HG02678 (cell line): ENCODE data around the gene COA3.
"Not testable (repeated sequence)": the region's sequence is repeated elsewhere in the genome, so short reads cannot be mapped to it uniquely, and the experiment has no call there.

Experiments used
- ATAC-seq: cut with Tn5 transposase; IDR thresholded peaks from one replicate; pipeline ENCODE4 v1.9.1; 2021; ENCODE audit warnings: mild to moderate bottlenecking, moderate library complexity; ENCODE audit not compliant: unreplicated experiment

Gene COA3

DNA sequence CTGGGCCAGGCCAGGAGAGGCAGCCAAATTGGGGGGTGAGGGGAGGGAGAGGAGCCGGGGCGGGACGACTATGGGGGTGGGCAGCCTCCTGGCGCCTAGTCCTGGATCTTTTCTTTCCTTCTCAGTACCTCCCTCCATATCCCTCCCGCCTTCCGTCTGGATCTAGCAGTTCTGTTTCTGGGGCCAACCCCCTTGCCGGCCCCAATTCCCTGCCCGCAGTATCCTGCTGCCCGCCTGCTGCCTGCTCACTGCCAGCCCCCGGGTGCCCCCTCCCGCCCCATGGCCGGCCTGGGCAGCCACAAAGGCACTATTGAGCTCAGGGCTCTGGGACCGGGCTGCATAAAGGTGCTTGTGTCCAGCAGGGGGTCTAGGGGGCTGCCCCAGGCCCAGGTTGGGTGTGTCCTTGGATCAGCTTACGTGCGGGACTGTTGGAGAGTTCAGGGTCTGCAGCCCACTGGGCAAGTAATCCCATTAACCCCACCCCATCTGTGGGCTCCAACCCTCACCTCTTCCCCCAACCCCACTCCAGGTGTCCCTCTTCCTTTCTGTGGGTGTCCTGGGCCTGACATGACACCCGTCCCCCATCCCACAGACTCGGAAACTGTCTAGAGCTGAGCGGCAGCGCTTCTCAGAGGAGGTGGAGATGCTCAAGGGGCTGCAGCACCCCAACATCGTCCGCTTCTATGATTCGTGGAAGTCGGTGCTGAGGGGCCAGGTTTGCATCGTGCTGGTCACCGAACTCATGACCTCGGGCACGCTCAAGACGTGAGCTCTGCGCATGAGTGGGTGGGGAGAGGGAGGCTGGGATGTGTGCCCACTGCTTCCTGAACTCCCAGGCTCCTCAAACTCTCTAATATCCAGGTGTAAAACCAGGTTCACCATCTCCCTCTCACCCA, 16.1 kb downstream of the COA3 start:
- ATAC-seq = no peak

DNA sequence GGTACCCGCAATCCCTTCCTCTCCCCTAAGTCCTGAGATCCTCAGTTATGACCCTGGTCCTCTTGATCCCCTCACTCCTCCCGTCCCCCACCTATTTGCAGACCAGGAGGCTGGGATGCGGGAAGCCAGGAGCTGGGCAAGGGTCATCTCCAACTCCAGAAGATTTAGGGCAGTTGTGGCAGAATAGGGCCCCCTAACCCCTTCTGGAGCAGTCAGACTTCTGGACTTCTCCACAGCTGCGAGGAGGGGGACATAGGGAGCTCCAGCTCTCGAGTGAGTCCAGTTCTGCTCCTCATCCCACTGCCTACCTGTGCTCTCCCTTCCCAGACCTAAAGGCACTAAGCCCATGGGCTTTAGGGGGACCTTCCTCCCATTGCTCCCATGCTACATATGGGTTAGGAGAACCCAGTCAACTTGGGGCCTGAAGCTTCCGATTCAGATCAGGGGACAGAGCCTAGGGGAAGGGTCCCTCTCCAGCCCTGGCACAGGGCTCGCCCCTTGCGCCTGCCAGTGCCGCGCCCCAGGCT, 16.8 kb downstream of the COA3 start:
- ATAC-seq = no peak

DNA sequence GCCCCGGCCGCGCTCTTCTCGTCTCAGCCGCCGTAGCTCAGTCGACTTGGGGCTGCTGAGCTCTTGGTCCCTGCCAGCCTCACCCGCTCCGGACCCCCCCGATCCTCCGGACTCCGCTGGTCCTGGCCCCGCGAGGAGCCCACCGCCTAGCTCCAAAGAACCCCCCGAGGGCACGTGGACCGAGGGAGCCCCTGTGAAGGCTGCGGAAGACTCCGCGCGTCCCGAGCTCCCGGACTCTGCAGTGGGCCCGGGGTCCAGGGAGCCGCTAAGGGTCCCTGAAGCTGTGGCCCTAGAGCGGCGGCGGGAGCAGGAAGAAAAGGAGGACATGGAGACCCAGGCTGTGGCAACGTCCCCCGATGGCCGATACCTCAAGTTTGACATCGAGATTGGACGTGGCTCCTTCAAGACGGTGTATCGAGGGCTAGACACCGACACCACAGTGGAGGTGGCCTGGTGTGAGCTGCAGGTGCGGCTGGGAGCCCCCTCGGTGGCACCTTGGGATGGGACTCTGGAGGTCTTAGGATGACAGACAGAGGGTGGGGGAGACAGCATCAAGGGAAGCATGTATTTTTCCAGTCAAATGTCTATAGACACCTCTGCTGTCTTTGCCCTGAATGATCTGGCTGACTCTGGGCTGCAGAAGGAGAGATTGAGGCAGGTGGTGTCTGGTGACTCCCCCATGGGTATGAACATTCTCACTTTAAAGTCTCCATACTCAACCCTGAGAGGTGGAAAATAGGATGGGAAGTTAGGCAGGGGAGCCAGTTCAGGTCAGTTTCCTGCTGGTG, 17.5 kb downstream of the COA3 start:
- no peak for ATAC-seq

DNA sequence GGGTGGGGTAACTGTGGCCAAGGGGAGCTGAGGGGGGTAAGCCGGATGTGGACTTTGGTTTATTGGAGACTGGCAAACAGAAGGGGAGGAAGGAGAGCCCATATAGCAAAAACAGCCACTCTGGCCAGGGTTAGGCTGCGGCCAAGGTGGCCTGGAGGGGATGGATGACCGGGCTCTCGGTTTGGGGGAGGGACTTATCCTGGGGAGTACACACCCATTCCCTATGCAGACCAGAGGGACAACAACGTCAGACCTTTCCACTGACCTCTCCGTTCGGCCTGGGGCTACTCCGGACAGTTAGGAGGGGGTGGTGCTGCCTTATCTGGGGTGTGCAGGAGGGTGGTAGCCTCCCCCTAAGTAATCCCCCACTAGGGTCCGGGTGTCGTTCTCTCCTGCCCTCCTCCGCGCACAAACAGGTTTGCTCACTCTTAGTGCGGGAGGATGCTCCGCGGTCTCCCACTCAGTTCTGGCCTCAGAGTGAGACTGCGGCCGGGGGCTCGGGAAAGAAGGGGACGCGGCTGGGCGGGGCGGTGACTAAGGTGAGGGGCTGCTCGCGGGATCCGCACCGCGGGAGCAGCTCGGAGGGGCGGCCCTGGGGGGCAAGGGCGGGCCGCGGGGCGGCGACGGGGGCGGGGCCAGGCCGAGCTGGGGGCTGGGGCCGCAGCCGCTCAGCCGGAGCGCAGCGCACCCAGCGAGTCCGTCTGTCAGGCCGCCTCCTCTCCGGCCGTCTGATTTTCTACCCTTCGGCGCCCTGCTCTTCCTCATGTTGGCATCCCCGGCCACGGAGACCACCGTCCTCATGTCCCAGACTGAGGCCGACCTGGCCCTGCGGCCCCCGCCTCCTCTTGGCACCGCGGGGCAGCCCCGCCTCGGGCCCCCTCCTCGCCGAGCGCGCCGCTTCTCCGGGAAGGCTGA, 18.3 kb downstream of the COA3 start, which contains the start of gene WNK4:
Gene WNK4 (plus strand): TSS at position 675 of the 915 bp plus-strand sequence. CDS start 89 bp downstream, at position 764.
- ATAC-seq = no peak

DNA sequence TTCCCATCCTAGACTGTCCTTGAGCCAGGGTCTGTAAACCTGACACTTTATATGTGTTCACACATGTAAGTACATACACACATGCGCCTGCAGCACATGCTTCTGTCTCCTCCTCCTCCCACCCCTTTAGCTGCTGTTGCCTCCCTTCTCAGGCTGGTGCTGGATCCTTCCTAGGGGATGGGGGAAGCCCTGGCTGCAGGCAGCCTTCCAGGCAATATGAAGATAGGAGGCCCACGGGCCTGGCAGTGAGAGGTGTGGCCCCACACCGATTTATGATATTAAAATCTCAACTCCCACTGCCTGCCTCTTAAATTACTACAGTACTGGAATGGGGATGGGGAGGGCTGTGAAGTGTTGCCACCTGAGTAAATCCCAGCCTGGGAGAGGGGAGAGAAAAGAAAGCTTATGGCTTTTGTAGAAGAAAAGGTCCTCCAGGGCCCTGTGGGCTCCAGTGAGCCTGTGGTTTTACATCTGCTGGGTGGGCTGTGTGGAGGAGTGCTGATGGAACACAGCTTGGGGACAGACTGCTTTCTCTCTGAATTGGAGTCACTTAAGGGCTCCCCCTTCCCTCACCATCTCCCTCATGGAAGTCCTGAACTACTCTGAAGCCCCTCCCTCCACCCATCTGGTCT, 19.1 kb downstream of the COA3 start:
- ATAC-seq = no peak

DNA sequence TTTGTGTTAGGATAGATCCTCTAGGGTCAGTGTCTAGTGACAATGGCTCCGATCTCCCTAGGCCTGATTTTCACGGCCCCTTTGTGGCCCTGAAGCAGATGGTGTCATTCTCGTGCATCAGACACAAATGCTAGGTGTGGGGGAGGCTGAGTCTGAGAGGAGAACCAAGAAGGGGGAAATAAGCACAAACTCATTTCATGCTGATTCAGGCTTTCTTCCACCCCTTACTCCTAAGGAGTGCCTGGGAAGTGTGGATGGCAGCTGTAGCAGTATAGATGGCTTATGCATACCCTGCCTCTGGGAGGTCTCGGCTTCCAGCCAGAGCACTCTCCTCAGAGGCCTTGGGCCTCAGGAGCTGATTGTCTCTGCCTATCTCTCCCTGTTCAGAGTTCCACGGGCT, 19.9 kb downstream of the COA3 start:
- ATAC-seq = no peak

DNA sequence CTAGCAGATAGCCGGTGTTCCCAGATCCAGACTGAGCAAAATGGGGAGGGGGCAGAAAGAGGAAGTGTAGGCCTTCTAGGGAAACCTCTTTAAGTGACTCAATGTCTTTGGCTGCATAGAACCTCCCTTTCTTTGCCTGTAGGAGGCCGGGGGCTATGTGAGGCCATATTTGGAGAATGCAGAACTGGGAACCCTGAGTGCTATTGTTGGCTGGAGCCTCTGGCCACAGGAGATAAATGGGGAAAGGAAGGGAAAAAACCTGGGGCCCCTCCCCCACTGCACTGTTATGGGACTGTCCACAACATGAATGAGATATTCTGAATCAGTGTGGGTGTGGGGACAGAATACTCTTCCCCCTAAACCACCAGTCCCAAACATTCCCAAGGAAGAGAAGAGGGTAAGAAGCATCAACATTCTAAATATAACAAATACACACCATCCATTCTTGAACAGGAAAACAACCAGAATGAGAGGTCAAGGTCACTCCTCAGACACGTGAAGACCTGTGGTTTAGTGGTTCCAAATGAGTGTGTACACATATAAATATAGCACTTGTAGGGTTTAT, 22.9 kb downstream of the COA3 start:
- ATAC-seq = no peak

DNA sequence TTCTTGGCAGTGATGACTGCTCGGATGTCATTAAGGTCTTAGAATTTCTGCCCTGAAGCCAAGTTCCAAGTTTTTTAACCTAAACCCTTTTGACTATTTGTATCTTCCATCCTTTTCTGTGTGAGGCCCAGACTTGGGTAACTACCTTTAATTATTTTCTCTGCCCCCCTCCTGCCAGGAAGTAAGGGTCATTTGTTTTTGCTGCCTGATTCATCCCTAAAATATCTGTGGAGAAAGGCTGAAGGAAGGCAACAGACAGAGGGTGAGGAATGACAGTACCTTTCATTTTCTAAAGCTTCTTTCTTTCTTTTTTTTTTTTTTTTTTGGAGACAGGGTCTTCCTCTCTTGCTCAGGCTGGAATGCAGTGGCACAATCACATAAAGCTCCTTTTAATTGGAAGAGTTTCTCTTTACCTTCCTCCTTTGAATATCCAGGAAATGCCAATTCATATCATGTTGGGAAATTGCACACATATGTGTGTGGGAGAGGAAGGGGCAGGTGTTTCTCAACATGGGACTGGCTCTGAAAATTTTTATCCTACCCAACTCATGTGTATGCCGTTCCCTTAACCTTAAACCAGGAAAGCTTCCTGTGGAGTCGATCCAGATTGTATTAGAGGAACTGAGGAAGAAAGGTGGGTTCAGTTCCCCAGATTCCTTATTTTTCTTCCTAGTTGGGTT, 24.3 kb downstream of the COA3 start:
- no peak for ATAC-seq

DNA sequence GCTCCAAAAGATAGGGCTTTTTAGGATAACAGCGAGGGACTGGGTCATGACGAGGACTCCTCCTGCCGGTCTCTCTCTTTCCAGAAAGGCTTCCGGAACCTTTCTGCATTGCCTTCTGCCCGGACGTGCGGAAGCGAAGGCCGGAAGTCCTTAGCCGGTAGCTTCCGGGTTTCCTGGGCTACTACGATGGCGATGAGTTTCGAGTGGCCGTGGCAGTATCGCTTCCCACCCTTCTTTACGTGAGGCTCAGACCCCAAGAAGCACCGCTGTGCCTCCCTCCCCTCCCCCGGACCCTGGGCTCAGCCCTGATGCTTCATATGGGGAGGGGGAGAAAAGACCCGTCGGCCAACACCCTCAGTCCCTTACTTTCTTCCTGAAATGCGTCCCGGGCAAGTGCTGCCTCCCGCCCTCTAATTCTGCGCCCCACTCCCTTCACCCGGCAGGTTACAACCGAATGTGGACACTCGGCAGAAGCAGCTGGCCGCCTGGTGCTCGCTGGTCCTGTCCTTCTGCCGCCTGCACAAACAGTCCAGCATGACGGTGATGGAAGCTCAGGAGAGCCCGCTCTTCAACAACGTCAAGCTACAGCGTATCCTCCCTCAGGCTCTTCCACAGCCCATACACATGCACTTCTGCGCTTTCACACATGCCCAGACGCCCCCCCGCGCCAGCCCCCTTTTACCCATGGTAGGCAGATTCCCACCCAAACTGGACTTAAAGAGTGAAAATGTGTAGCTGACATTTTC, 25.0 kb downstream of the COA3 start, which contains the start of gene VPS25:
Gene VPS25 (plus strand): TSS at position 160 of the 746 bp plus-strand sequence. CDS start 27 bp downstream, at position 187.
- ATAC-seq = peak; percentile 82

DNA sequence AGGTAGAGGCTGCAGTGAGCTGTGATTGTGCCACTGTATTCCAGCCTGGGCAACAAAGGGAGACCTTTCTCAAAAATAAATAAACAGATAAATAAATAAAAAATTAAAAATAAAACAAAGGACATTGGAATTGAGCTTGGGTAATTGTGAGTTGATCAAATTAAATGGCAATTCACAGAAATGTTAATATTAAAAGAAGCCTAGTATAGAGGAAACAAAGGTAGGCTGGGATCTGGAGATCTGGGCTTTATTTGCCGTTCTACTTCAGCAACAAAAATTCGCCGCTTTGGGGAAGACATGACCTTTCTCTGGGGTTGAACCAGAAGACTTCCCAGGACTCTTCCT, 25.6 kb downstream of the COA3 start:
- ATAC-seq = no peak

DNA sequence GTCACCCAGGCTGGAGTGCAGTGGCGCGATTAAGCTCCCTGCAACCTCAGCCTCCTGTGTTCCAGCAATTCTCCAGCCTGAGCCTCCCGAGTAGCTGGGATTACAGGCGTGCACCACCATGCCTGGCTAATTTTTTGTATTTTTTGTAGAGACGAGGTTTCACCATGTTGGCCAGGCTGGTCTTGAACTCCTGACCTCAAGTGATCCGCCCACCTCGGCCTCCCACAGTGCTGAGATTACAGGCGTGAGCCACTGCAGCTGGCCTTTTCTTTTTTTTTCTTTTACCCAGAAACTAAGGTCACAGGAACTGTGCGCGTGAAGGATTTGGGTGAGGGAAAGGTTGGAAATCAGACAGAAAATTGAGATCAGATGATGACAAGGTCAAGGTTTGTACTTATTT, 28.5 kb downstream of the COA3 start:
- not testable (repeated sequence) for ATAC-seq

DNA sequence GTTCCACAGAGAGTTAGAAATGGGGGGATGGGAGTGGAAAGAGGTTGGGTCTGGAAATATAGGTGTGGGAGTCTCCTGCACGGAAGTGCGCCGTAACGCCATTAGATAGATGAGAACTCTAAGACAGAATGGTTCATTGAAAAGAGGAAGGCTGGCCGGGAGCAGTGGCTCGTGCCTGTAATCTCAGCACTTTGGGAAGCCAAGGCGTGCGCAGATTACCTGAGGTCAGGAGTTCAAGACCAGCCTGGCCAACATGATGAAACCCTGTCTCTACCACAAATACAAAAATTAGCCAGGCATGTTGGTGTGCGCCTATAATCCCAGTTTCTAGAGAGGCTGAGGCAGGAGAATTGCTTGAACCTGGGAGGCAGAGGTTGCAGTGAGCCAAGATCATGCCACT, 30.5 kb downstream of the COA3 start:
- not testable (repeated sequence) for ATAC-seq

DNA sequence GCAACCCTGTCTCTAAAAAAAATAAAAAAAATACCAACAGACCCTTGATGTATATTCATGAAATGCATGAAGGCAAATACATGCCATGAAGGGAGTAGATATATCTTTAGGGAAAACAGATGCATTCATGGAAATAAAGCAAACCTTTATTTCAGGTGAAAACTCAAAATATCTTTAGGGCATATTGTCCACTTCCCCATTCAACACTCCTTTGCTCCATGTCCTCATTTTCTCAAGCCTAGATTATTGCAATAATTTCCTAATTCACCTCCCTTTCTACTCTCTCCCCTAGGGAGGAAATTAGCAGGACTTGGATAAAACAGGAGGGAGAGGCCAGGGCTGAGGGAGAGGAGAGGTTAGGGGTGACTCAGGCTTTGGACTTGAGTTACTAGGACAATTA, 31.0 kb downstream of the COA3 start:
- no peak for ATAC-seq

DNA sequence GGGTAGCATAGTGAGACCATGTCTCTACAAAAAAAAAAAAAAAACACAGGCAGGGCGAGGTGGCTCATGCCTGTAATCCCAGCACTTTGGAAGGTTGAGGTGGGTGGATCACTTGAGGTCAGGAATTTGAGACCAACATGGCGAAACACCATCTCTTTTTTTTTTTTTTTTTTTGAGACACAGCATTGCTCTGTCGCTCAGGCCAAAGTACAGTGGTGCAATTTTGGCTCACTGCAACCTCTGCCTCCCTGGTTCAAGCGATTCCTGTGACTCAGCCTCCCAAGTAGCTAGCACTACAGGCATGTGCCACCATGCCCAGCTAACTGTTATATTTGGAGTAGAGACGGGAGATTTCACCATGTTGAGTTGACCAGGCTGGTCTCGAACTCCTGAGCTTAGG, 32.4 kb downstream of the COA3 start:
- no peak for ATAC-seq

DNA sequence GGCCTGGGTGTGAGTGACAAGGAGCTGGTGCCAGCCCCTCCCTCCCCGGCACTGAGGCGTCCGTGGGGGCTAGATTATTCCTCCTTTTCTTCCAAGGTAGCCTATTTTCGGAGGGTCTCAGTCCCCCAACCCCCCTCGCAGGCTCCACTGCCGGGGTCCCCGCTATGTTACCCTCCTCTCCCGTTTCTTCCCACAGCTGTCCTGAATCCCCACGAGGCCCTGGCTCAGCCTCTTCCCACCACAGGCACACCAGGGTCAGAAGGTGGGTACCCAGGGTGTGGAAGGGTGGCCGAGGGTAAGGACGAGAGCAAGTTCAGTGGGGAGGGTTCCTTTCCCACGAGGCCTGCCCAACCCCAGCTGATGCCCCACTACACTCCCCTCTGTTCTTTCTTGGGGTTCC, 36.9 kb downstream of the COA3 start:
- no peak for ATAC-seq

DNA sequence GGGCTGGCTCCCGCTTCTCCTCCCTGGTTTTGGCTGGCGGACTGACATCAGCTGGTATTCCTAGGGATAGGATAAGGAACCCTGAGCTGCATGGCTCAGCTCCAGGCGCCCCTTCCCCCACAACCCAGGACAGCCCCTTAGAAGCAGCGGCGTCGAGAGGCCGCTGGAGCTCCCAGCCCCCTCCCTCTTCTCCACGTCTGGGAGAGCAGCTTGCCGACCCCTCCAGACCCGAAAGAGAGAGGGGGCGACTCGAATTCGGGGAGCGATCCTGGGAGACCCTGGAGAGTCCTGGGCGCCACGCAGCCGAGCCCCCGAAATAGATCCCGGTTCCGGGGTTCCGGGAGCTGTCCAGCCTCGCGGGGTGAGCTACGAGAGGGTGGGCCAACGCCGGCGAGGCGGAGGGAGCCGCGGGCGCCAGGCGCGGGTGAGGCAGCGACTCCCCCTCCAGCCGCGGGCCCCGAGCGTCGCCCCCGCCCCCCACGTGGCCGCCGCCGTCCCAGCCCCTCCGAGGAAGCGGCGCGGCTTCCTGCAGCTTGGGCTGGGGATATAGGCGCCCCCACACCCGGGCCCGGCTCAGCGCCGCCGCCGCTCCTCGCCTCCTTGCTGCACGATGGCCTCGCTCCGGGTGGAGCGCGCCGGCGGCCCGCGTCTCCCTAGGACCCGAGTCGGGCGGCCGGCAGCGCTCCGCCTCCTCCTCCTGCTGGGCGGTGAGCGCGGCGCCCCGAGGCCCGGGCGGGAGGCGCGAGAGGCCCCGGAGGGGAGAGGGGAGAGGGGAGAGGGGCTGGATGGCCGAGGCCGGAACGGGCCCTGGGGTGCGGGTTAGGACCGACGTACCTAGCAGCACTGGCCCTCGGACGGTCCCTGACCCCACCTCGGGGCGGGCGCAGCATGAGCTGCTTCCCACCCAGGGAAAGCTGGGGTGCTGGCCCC, 37.6 kb downstream of the COA3 start, which contains the start of gene RAMP2:
Gene RAMP2 (plus strand): TSS at position 576 of the 930 bp plus-strand sequence. CDS start 35 bp downstream, at position 611.
- ATAC-seq = no peak

DNA sequence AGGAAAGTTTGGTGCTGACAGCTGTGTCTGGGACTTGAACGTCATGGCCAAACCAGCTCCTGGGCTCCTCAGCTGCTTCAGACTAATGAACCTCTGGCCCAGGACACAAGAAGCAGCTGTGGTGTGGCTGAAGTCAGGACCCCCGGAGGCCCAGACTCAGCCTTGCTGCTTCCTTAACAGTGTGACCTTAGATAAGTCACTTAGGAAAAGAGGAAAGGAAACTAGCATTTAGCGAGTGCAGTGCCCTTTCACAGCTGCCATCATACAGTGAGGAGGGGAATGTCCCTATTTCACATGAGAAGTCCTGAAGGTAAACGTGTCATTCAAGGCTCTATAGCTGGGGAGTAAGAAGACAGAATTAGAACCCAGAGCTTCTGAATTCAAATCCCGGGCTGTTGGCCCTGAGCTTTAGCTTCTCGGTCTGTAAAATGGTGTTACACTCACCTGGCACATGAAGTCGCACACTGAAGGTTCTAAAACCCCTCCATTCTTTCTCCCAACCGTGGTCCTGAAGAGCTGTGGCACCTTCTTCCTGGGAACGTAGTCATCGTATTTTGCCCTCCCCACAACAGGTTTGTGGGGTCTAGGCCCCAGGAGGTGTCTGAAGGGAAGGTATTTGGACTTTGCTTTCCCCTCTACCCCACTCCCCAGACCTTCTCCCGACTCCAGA, 38.4 kb downstream of the COA3 start:
- ATAC-seq = peak; percentile 56
